ENCODE measurements around the gene TNIP1. TPM values are rescaled to one million over a fixed set of nuclear protein-coding genes. Genes with fewer than 3 reads are reported as not detected.

The TNIP1 gene
- total RNA-seq, 1 experiment from 2014 or later = 65.7 TPM

- CTCF ChIA-PET = no interaction called here
- H3K27me3 Mint-ChIP-seq (ENCODE audit: insufficient read depth, unreplicated experiment) = no peaks in the 10 kb centered on the region
- POLR2A ChIA-PET = no interaction called here
These were observed 24.7 kb upstream of the TNIP1 start for GRCh38 chr5:151105561-151105960.

GRCh38 chr5:151104795-151105194 lies 24.0 kb upstream of the TNIP1 start:
- no peak overlapping the region for H3K27ac Mint-ChIP-seq (ENCODE audit: unreplicated experiment)
- intact Hi-C loops (cut with micrococcal nuclease; ENCODE audit: unreplicated experiment) = no loop called here
- H3K4me3 ChIP-seq (ENCODE audit: low read depth, low read length) = no peak overlapping the region
- H3K9me3 Mint-ChIP-seq (ENCODE audit: unreplicated experiment) = no peaks in the 10 kb centered on the region
- BruUV-seq (replicated peaks) = no TSS peak
- no peaks in the 10 kb centered on the region for H3K36me3 Mint-ChIP-seq (ENCODE audit: insufficient read depth, unreplicated experiment)
- H3K4me1 Mint-ChIP-seq (ENCODE audit: low read depth, unreplicated experiment) = peaks cover 9% of the 10 kb centered on the region
- no peak for DNase-seq
- no peak overlapping the region for H3K4me3 Mint-ChIP-seq (ENCODE audit: unreplicated experiment)
- no peaks in the 10 kb centered on the region for H3K27me3 Mint-ChIP-seq (ENCODE audit: insufficient read depth, unreplicated experiment)
- H3K4me1 ChIP-seq = peaks cover 9% of the 10 kb centered on the region; the same call in 1 of the 2 replicates
- H3K36me3 ChIP-seq (ENCODE audit: control insufficient read depth, insufficient read depth, low read length) = no peaks in the 10 kb centered on the region
- TF ChIP-seq CTCF (IDR thresholded peaks at IDR 0.05; ENCODE audit: insufficient read depth in 1 of 2, low read depth in 1 of 2, low read length in 1 of 2, severe bottlenecking in 1 of 2, unreplicated experiment in 1 of 2) = no peak
- H3K27me3 ChIP-seq (replicated peaks; ENCODE audit: control insufficient read depth, insufficient read depth, low read length) = no peaks in the 10 kb centered on the region
- H3K9me3 ChIP-seq = no peaks in the 10 kb centered on the region
- CTCF ChIA-PET = no interaction called here
- POLR2A ChIA-PET = no interaction called here

More at GRCh38 chr5:151105561-151105960, 24.7 kb upstream of the TNIP1 start:
- Mint-ChIP-seq H3K27ac (ENCODE audit: unreplicated experiment) (no peak overlapping the region), H3K4me3 (ENCODE audit: unreplicated experiment) (no peak overlapping the region), H3K9me3 (ENCODE audit: unreplicated experiment) (no peaks in the 10 kb centered on the region), H3K4me1 (ENCODE audit: low read depth, unreplicated experiment) (peaks cover 2% of the 10 kb centered on the region), H3K36me3 (ENCODE audit: insufficient read depth, unreplicated experiment) (no peaks in the 10 kb centered on the region)
- DNase-seq = no peak
- Histone ChIP-seq H3K9me3 (no peaks in the 10 kb centered on the region), H3K4me1 (peaks cover 4% of the 10 kb centered on the region; the same call in 1 of the 2 replicates), H3K36me3 (ENCODE audit: control insufficient read depth, insufficient read depth, low read length) (no peaks in the 10 kb centered on the region), H3K4me3 (ENCODE audit: low read depth, low read length) (no peak overlapping the region), H3K27me3 (replicated peaks; ENCODE audit: control insufficient read depth, insufficient read depth, low read length) (no peaks in the 10 kb centered on the region)
- TF ChIP-seq CTCF (IDR thresholded peaks at IDR 0.05; ENCODE audit: insufficient read depth in 1 of 2, low read depth in 1 of 2, low read length in 1 of 2, severe bottlenecking in 1 of 2, unreplicated experiment in 1 of 2) = no peak
- BruUV-seq (replicated peaks) = no TSS peak
- intact Hi-C loops (cut with micrococcal nuclease; ENCODE audit: unreplicated experiment) = no loop called here

- H3K9me3 ChIP-seq = no peaks in the 10 kb centered on the region
- TF ChIP-seq CTCF (IDR thresholded peaks at IDR 0.05; ENCODE audit: insufficient read depth in 1 of 2, low read depth in 1 of 2, low read length in 1 of 2, severe bottlenecking in 1 of 2, unreplicated experiment in 1 of 2) = no peak
- no peaks in the 10 kb centered on the region for H3K36me3 ChIP-seq (ENCODE audit: control insufficient read depth, insufficient read depth, low read length)
- DNase-seq = no peak
- BruUV-seq (replicated peaks) = no TSS peak
- intact Hi-C loops (cut with micrococcal nuclease; ENCODE audit: unreplicated experiment) = no loop called here
- POLR2A ChIA-PET = no interaction called here
- CTCF ChIA-PET = interaction anchor here (0.6 kb wide), 1 partner anchor 25 kb away, joined by 3 read pairs; no protein-coding TSS in a partner anchor
- no peak overlapping the region for H3K27ac Mint-ChIP-seq (ENCODE audit: unreplicated experiment)
- no peaks in the 10 kb centered on the region for H3K9me3 Mint-ChIP-seq (ENCODE audit: unreplicated experiment)
- H3K4me3 ChIP-seq (ENCODE audit: low read depth, low read length) = no peak overlapping the region
- H3K36me3 Mint-ChIP-seq (ENCODE audit: insufficient read depth, unreplicated experiment) = no peaks in the 10 kb centered on the region
- H3K4me3 Mint-ChIP-seq (ENCODE audit: unreplicated experiment) = no peak overlapping the region
- peaks cover 11% of the 10 kb centered on the region for H3K4me1 ChIP-seq
- H3K4me1 Mint-ChIP-seq (ENCODE audit: low read depth, unreplicated experiment) = peaks cover 9% of the 10 kb centered on the region
- no peaks in the 10 kb centered on the region for H3K27me3 Mint-ChIP-seq (ENCODE audit: insufficient read depth, unreplicated experiment)
- no peaks in the 10 kb centered on the region for H3K27me3 ChIP-seq (replicated peaks; ENCODE audit: control insufficient read depth, insufficient read depth, low read length)
These were observed 20.9 kb upstream of the TNIP1 start for GRCh38 chr5:151101746-151102145.

All from Caco-2 (cell line).